GM23338 (cell line): ENCODE data around the gene TAF12. TPM values are rescaled to one million over a fixed set of nuclear protein-coding genes. Genes with fewer than 3 reads are reported as not detected.

Experiments
- ATAC-seq: fragments of 200-7000 bp; cut with Tn5 transposase; 3 replicates; pipeline ENCODE4 v1.9.1; 2020
- DNase-seq: peaks from one replicate; pipeline ENCODE4 v3.0.0-alpha.2; 2015; ENCODE audit warnings: low spot score
- H2AFZ ChIP-seq: fragments of 200-600 bp; sonication (generic); 2 replicates; pipeline ENCODE4 v1.8.0; 2016; ENCODE audit warnings: antibody characterized with exemption, mild to moderate bottlenecking, moderate library complexity
- H3F3A ChIP-seq: fragments of 200-600 bp; sonication (generic); replicated peaks from 2 replicates; pipeline ENCODE4 v1.8.0; 2017; ENCODE audit warnings: antibody characterized with exemption, mixed run types, low read depth
- H3K27ac ChIP-seq: fragments of 200-600 bp; sonication (generic); 2 replicates; pipeline ENCODE4 v1.6.1; 2016; ENCODE audit warnings: low read depth
- H3K27me3 ChIP-seq: fragments of 200-600 bp; sonication (generic); 2 replicates; pipeline ENCODE4 v1.8.0; 2016; ENCODE audit warnings: mild to moderate bottlenecking, mixed run types, moderate library complexity; ENCODE audit not compliant: insufficient read depth
- H3K36me3 ChIP-seq: fragments of 200-600 bp; sonication (generic); 2 replicates; pipeline ENCODE4 v1.8.0; 2016; ENCODE audit warnings: mild to moderate bottlenecking; ENCODE audit not compliant: insufficient read depth
- H3K4me1 ChIP-seq: fragments of 200-600 bp; sonication (generic); 2 replicates; pipeline ENCODE4 v1.8.0; 2016; ENCODE audit warnings: mild to moderate bottlenecking, moderate library complexity; ENCODE audit not compliant: insufficient read depth
- H3K4me2 ChIP-seq: fragments of 200-600 bp; sonication (generic); 2 replicates; pipeline ENCODE4 v1.7.1; 2017; ENCODE audit warnings: mixed run types
- H3K4me3 ChIP-seq: fragments of 200-600 bp; sonication (generic); 2 replicates; pipeline ENCODE4 v1.6.1; 2016; ENCODE audit warnings: mixed run types
- H3K79me2 ChIP-seq: fragments of 200-600 bp; sonication (generic); replicated peaks from 2 replicates; pipeline ENCODE4 v1.8.0; 2017; ENCODE audit warnings: mild to moderate bottlenecking; ENCODE audit not compliant: insufficient read depth
- H3K9me2 ChIP-seq: fragments of 200-600 bp; sonication (generic); 2 replicates; pipeline ENCODE4 v1.8.0; 2017; ENCODE audit not compliant: insufficient read depth
- H4K20me1 ChIP-seq: fragments of 200-600 bp; sonication (generic); replicated peaks from 2 replicates; pipeline ENCODE4 v1.8.0; 2017; ENCODE audit warnings: mild to moderate bottlenecking; ENCODE audit not compliant: insufficient read depth
- H3K27ac Mint-ChIP-seq: 2 replicates; pipeline ENCODE4 v1.8.0; 2020; ENCODE audit warnings: inconsistent platforms, mild to moderate bottlenecking, moderate library complexity, mixed read lengths
- H3K27me3 Mint-ChIP-seq: 3 replicates; pipeline ENCODE4 v1.8.0; 2022; ENCODE audit warnings: low read depth, mild to moderate bottlenecking, moderate library complexity, mixed read lengths, inconsistent platforms; ENCODE audit not compliant: insufficient read depth, poor library complexity
- H3K36me3 Mint-ChIP-seq: 3 replicates; pipeline ENCODE4 v1.8.0; 2021; ENCODE audit warnings: low read depth, mild to moderate bottlenecking, inconsistent platforms, moderate library complexity, mixed read lengths
- H3K4me1 Mint-ChIP-seq: 3 replicates; pipeline ENCODE4 v1.8.0; 2020; ENCODE audit warnings: mild to moderate bottlenecking, inconsistent platforms, mixed read lengths
- H3K4me3 Mint-ChIP-seq: 3 replicates; pipeline ENCODE4 v1.8.0; 2021; ENCODE audit warnings: moderate library complexity, mild to moderate bottlenecking, inconsistent platforms, mixed read lengths
- H3K9me3 Mint-ChIP-seq: 3 replicates; pipeline ENCODE4 v1.8.0; 2020; ENCODE audit warnings: moderate library complexity, mild to moderate bottlenecking, inconsistent platforms, mixed read lengths
- CREB1 ChIP-seq: fragments of 250-450 bp; sonication (Bioruptor Pico); IDR thresholded peaks from 2 replicates; pipeline ENCODE4 v1.5.0; 2020; ENCODE audit warnings: low read depth, mild to moderate bottlenecking, moderate library complexity
- CTCF ChIP-seq, 2 experiments: fragments of 200-600 bp in 1 of 2; sonication (generic) in 1 of 2; conservative IDR thresholded peaks; 2 replicates each; pipeline versions ENCODE4 v1.5.1 to v1.6.1; 2016 to 2017; ENCODE audit warnings: antibody characterized with exemption in 2 of 2, low read depth in 2 of 2, mild to moderate bottlenecking in 2 of 2, moderate library complexity in 1 of 2
- ETS1 ChIP-seq: IDR thresholded peaks from 2 replicates; pipeline ENCODE4 v1.6.1; 2016; ENCODE audit warnings: antibody characterized with exemption
- EZH2 ChIP-seq: fragments of 200-600 bp; sonication (generic); IDR thresholded peaks from one replicate; pipeline ENCODE4 v1.8.0; 2017; ENCODE audit warnings: antibody characterized with exemption, mild to moderate bottlenecking, low read depth; ENCODE audit not compliant: unreplicated experiment
- EZH2phosphoT487 ChIP-seq: fragments of 200-600 bp; sonication (generic); IDR thresholded peaks from one replicate; pipeline ENCODE4 v1.8.1; 2018; ENCODE audit warnings: antibody characterized with exemption; ENCODE audit not compliant: unreplicated experiment
- JUNB ChIP-seq: IDR thresholded peaks from one replicate; pipeline ENCODE4 v1.6.1; 2016; ENCODE audit warnings: antibody characterized with exemption; ENCODE audit not compliant: unreplicated experiment
- NANOG ChIP-seq: IDR thresholded peaks from 2 replicates; pipeline ENCODE4 v1.6.1; 2016; ENCODE audit warnings: antibody characterized with exemption, borderline replicate concordance
- POLR2AphosphoS5 ChIP-seq: IDR thresholded peaks from 2 replicates; pipeline ENCODE4 v1.6.1; 2016; ENCODE audit warnings: antibody characterized with exemption, low read depth
- REST ChIP-seq: IDR thresholded peaks from one replicate; pipeline ENCODE4 v1.6.1; 2018; ENCODE audit warnings: antibody characterized with exemption; ENCODE audit not compliant: unreplicated experiment
- STAT1 ChIP-seq: IDR thresholded peaks from one replicate; pipeline ENCODE4 v1.6.1; 2016; ENCODE audit warnings: antibody characterized with exemption; ENCODE audit not compliant: unreplicated experiment
- ZNF114 ChIP-seq: fragments of 250-450 bp; sonication (Bioruptor Pico); IDR thresholded peaks from 2 replicates; pipeline ENCODE4 v1.5.0; 2020; ENCODE audit warnings: mild to moderate bottlenecking, moderate library complexity
- ZNF331 ChIP-seq: fragments of 250-450 bp; sonication (Bioruptor Pico); IDR thresholded peaks from 2 replicates; pipeline ENCODE4 v1.5.0; 2020; ENCODE audit warnings: low read depth, mild to moderate bottlenecking, moderate library complexity
- ZNF462 ChIP-seq: fragments of 250-450 bp; sonication (Bioruptor Pico); IDR thresholded peaks from 2 replicates; pipeline ENCODE4 v1.5.0; 2020; ENCODE audit warnings: mild to moderate bottlenecking, moderate library complexity
- polyA plus RNA-seq: library from polyadenylated mRNA; unstranded; fragments of >200 nt; fragmentation: Nextera tagmentation; extraction: Ambion mirVana; gene quantifications from 2 replicates; pipeline ENCODE4 v1.2.1, GENCODE V29; 2016
- total RNA-seq: library from RNA; depleted of rRNA; stranded (reverse); fragments of >200 nt; shearing (Covaris generic); gene quantifications from 2 replicates; pipeline ENCODE4 v1.2.3, GENCODE V29; 2014

Gene TAF12
- total and polyA plus RNA-seq, 2 experiments from 2014 or later: 15.2 to 46.8 TPM

GRCh38 chr1:28578696-28579218, 64.1 kb downstream of the TAF12 start:
- Histone ChIP-seq H3K36me3 (peaks cover 39% of the 10 kb centered on the region), H2AFZ (no peak overlapping the region), H3K27ac (peak overlapping the region; percentile 92), H3K4me2 (0 out of 2 replicates have a peak overlapping the region, but pooled peaks have one; percentile 100), H3K79me2 (peaks cover 35% of the 10 kb centered on the region), H3K27me3 (peaks cover 4% of the 10 kb centered on the region; the same call in 1 of the 2 replicates), H3K4me1 (peaks cover 19% of the 10 kb centered on the region), H3F3A (peaks cover 61% of the 10 kb centered on the region), H4K20me1 (peaks cover 35% of the 10 kb centered on the region), H3K4me3 (0 out of 2 replicates have a peak overlapping the region, but pooled peaks have one; percentile 100), H3K9me2 (no peaks in the 10 kb centered on the region)
- no peaks in the 10 kb centered on the region for H3K9me3 Mint-ChIP-seq
- DNase-seq: no peak
- H3K4me1 Mint-ChIP-seq: peaks cover 18% of the 10 kb centered on the region
- no peak for TF ChIP-seq ETS1
- no peak for TF ChIP-seq EZH2phosphoT487
- TF ChIP-seq CTCF (conservative IDR thresholded peaks at IDR 0.05; ENCODE audit: low read depth in 2 of 2): no peak
- TF ChIP-seq POLR2AphosphoS5: no peak
- no peak for TF ChIP-seq ZNF114 (CRISPR knock-in tag)
- no peak for TF ChIP-seq NANOG
- TF ChIP-seq STAT1: no peak
- TF ChIP-seq ZNF462 (CRISPR knock-in tag): no peak
- no peak for TF ChIP-seq REST
- TF ChIP-seq JUNB: no peak
- TF ChIP-seq CREB1 (CRISPR knock-in tag): no peak
- TF ChIP-seq EZH2: no peak
- no peak for TF ChIP-seq ZNF331
- H3K4me3 Mint-ChIP-seq: peak overlapping the region; percentile 44; the same call in 2 of the 3 replicates
- H3K27ac Mint-ChIP-seq: peak overlapping the region; percentile 50
- peaks cover 20% of the 10 kb centered on the region for H3K27me3 Mint-ChIP-seq
- H3K36me3 Mint-ChIP-seq: peaks cover 61% of the 10 kb centered on the region
- ATAC-seq: no peak
